ENCODE results near the gene PLS3.

PLS3 gene

DNA sequence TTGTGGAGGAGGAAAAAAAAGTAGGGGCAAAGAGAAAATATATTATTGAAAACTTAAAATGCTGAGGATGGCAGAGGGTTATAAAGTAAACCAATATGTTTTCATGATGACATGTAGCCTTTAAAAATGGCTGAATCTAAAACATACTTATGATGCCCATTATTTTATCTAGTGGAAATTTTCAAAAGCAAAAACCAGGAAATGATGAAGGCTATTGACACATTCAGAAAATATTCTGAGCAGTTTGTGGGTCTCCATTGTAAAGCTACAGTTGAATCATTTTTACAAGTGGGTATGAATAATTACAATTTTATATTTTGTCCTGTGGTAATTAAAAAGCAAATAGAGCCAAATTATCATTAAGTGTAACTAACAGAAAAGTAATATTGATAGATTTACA is 10.7 kb downstream of the PLS3 start:
- no peak for DNase-seq

DNA sequence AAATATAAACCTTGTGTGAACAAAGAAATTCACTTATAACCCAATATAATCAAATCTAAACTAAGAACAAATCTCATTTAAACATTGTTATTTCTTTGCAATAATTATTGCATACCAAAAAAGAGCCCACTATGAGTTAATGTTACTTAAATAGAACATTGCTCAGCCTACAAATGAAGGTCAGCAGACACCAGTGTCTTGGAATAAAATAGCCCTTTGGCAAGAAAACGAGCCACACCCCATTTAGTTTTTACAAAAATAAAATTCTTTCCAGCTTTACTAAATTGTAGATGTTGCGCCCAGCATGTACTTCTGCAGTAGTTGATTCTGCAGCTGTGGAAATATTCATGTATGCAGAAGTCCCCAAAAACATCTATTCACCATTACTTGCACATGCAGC is 12.2 kb downstream of the PLS3 start:
- no peak for DNase-seq

DNA sequence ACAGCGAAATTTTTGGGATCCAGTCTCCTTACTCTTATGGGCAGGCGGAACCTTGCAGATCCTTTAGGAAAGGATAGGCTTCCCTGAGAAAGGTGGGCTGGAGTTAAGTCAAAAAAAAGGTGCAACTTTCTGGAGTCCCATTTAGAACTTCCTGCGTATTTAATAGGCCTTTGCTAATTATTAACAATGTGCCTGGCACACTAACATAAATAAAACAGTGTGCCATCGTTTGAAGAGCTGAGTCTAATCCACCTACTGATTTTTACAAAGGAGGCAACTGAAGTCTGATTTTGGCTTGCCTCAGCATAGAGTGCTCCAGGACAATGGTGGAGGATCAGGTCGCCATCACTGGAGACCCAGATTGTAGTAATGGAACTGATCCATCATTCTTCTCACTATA is 15.7 kb downstream of the PLS3 start:
- no peak for DNase-seq

DNA sequence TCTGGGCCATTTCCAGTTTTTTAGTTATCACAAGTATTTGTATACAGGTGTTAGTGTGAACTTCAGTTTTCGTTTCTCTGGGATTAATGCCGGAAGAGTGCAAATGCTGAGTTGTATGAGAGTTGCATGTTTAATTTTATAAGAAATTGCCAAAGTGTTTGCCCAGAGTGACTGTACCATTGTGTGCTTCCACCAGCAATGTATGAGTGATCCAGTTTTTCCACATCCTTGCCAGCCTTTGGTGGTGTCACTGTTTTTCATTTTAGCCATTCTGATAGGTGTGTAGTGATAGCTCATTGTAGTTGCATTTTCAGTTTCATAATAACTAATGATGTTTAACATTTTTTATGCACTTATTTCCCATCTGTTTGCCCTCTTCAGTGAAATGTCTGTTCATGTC is 18.4 kb downstream of the PLS3 start:
- no peak for DNase-seq

DNA sequence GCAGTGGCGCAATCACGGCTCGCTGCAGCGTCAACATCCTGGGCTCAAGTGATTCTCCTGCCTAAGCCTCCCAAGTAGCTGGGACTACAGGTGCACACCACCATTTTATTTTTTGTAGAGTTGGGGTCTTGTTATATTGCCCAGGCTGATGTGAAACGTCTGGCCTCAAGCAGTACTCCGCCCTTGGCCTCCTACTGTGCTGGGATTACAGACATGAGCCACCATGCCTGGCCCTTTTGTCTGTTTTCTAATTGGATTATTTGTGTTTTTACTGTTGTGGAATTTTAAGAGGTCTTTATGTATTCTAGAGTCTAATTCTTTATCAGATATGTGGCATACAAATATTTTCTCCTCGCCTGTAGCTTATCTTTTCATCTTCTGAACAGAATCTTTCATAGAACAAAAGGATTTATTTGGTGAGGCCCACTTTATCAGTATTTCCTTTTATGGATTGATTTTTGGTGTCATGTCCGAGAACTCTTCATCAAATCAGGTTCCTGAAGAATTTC is 18.9 kb downstream of the PLS3 start:
- DNase-seq, result no peak

DNA sequence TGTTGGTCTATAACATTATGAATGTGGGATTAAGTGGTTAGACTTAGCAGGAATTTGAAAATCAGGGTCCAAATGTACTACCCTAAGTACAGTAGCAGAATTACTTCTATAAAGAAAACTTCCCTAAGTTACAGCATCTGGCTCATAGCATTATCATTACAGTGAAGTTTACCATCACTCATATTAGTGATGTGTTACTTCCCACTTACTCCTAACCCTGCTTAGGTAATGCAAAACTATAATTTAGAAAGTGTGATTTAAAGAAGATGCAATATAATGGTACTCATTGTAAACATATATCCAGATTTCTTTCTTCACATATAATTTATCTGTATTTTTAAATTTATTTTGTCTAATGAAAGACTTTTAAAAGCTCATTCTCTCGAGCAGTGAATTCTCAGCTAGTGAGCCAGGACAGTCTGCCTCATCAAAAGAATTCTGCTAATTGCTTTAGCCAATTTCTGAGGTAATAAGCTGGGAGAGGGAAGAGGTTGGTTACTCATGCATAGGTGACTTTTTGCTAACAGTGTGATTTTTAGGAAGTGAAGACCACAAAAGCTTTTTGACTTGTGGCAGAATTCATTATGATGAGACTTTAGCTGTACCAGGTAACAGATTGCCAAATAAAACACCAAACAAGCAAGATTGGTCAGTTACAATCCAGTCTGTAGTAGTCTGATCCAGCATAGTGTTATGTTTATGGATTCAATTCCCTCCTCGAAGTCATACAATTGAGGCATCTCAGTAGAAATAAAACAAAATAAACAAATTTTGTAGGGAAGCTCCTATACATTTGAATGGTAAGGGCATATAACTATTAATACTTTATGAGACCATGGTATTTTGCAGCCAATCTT is 21.0 kb downstream of the PLS3 start:
- DNase-seq, result no peak

DNA sequence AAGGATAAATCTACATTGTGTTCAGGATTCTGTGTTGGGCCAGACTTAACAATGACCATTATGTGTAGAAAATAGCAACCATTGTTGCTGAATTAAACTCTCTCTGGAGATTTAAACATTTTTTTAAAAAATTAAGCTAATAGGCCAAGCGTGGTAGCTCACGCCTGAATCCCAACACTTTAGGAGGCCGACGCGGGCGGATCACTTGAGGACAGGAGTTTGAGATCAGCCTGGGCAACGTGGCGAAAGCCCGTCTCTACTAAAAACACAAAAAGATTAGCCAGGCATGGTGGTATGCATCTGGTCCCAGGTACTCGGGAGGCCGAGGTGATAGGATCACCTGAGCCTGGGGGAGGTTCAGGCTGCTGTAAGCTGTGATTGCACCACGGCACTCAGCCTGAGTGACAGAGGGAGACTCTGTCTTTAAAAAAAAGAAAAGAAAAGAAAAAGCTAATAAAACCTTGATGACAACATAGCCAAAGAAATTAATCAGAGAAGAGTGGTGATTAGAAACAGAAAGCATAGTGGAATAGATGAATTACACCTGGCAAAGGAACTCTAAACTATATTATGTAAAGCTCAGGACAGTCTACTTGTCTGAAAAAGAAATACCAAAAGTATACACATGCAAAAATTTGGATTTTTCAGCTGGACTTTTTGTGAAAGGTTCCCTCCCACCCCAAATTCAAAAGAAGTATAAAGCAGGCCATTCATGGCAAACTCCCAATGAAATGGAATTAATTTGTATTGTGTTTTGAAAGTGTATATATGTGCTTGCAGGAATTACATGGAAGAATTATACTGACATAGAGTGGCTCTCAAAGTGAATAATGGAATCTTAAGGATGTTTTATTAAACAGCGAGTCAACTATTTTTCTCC is 21.9 kb downstream of the PLS3 start:
- DNase-seq, result no peak

- DNase-seq, result no peak
Observed at GRCh38 chrX:115583496-115584004, 22.6 kb downstream of the PLS3 start.

- no peak for DNase-seq
Observed at GRCh38 chrX:115584696-115585095, 23.7 kb downstream of the PLS3 start.

DNA sequence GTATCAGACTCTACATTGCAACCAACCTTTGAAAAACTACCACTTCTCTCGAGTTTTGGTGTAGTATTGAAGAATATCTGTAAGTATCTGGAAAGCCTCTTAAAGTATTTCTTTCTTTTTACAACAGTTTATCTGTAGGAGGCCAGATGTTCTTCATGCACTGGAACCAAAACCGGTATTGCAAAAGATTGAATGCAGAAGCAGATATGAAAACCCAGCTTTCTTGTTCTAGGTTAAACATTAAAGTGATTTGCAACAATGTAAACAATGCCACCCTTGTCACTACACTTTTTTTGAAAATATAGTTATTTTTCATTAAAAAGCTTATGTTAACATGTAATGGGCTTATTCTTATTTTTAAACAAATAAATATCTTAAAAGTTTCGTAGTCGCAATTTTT is 27.2 kb downstream of the PLS3 start:
- no peak for DNase-seq

- DNase-seq, result no peak
Observed at GRCh38 chrX:115589419-115589818, 28.4 kb downstream of the PLS3 start.

DNA sequence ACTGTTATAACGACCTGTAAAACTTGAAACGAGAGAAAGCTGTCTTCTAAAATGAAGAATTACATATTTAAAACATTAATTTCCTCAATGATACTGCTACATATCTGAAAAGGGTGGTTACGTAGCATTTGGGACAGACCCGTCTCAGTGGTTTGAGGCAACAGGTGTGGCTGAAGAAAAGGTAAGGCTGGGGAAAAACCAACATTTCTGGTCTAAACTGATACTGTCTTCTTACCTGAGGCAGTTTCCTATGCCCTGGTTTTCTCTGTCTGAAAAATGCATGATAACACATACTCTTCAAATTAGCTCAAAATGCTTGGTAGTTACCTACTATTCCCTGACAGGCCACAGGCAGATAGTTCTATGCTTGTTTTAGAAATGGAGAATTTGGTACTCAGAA is 30.4 kb downstream of the PLS3 start:
- no peak for DNase-seq

DNA sequence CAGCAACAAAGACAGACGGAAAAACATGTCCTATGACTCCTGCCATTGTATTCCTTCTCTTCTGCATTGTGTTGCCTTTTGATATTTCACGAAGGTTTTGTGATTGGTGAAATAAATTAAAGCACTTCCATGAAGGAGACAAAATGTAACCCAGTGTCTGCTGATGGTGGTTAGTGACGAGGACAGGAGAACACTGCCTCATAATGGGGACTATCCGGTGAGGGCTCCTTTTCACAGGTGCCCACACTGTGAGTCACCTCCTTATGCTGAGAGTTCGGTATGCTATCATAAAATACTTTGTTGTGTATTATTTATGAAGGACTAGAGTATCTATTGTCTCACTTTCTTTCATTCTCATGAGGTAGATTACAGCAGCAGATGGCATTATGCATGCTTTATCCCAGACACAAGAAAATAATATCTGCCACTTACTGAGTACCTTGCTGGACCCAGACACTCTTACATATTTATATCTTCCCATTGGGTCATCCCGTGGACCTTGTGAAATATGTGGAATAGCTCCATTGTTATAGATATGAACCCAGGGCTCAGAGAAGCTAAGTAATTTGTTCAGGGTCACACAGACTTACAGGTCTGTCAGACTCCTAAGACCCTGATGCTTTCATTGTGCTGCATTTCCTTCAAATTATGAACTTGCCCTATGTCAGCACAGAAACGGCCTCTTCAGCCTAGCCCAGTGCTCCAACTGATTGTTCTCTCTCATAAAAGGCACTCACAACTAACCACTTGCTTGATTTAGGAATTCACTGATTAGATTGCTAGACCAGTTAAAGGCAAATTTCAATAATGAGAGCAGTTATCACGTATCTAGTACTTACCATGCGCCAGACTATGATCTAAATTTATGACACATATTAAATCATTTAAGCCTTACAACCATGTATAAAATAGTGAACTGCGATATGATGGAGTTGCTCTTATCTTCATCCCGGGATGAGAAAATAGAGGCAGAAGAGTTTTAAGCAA is 31.2 kb downstream of the PLS3 start:
- no peak for DNase-seq

- DNase-seq, result no peak
Observed at GRCh38 chrX:115592997-115593734, 32.2 kb downstream of the PLS3 start.

DNA sequence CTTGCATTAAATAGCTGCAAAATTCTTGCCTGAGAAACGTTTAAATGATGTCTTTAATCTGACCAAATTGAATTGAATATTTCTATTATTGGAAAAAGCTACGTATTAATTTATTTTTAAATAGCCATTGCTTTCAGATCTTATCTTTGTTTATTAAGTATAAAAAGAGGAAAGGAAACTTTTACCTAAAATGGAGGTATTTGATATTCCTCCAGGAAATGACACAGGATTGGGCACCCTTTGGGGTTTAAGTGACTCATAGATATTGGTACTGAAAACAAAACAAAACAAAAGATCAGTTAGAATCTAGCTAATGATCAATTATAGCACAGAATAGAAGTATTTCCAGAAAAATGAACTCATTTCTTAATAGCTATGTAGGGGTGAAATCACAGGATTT is 34.1 kb downstream of the PLS3 start:
- DNase-seq, result no peak

DNA sequence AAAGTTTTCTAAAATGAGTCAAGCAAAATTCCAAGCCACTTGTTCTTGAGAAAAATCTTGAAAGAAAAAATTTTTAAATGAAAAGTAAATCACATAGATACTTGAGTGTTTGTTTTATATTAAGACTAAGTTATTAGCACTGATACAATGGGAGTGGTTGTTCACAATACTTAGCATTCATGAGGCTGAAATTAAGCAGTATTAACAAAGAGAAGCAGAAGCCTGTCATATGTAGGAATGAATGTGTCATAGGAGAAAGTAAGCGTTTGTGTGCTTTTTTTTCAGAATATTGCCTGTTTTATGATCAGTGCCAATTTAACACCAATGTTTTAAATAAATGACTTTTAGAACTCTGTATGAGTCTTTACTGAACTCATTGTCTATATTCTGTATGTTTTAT is 37.6 kb downstream of the PLS3 start:
- DNase-seq, result no peak

- DNase-seq, result no peak
Observed at GRCh38 chrX:115602308-115602707, 41.3 kb downstream of the PLS3 start.

GRCh38 chrX:115602729-115603389 is 41.9 kb downstream of the PLS3 start:
- DNase-seq, result no peak

DNA sequence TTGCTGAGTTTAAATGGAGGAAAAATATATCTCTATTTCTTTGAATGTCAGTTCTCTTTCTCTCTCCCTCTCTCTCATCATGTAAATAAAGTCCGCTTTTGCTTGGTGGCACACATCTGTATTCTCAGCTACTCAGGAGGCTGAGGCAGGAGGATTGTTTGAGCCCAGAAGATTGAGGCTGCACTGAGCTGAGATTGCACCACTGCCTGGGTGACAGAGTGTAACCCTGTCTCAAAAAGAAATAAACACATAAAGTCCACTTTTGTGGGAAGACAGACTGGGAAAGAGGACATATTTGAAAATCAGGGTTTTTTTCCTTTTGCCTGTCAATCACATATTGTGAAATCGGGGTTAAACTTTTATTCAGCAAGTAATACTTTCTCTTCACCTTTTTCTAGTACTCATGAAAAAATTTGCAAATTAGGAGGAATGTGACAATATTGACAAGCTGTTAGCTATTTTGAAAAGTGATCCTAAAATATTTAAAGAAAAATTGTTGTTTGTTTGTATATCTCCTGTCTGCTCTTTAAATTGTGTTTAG is 42.6 kb downstream of the PLS3 start:
- DNase-seq, result no peak

DNA sequence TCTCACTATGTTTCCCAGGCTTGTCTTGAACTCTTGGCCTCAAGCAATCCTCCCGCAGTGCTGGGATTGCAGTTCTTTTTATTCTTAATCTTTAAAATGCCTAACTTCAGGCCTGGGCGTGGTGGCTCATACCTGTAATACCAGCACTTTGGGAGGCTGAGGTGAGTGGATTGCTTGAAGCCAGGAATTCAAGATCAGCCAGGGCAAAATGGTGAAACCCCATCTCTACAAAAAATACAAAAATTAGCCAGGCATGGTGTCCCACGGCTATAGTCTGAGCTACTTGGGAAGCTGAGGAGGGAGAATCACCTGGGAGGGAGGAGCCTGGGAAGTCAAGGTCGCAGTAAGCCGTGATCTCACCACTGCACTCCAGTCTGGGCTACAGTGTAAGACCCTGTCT is 45.9 kb downstream of the PLS3 start:
- DNase-seq, result no peak

DNA sequence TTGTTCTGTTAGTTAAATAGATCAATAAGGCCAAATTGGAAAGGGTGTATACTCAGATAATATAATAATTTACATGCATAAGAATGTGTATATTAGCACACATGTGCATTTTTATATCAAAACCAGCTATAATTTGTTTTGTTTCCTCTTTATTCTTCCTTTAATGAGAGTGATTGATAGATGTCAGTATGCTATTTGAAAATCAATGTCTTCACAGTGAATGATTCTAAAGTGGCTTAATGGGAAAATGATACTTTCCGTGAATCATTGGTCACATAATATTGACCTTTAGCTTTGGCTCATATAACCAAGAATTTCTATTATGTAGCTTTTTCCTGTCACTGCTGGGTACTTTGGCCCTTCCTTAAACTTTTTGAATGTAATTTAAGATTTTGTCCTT is 48.6 kb downstream of the PLS3 start:
- no peak for DNase-seq

All from NCI-H1092 treated with DMSO at 0.1 percent for 48 hours (cell line).